BJ (cell line): Measurements from ENCODE around the gene RGS7. TPM values are rescaled to one million over a fixed set of nuclear protein-coding genes. Genes with fewer than 3 reads are reported as not detected.

Experiments
- CTCF ChIA-PET: fragments of 350-600 bp; formaldehyde crosslinking; extraction: SDS; loops from one replicate; lab custom pipeline; 2021; ENCODE audit warnings: antibody characterized with exemption, inconsistent platforms; lab: Yijun Ruan, JAX
- POLR2A ChIA-PET: fragments of 300-600 bp; sonication (Branson Sonifier 250); formaldehyde crosslinking; extraction: SDS; loops from one replicate; lab custom pipeline; 2021; ENCODE audit warnings: antibody characterized with exemption; lab: Charles Lee
- DNase-seq: peaks from one replicate; pipeline ENCODE4 v3.0.0-alpha.2; 2011; ENCODE audit warnings: low read depth
- H3K27me3 ChIP-seq: 2 replicates; pipeline ENCODE4 v1.6.0; 2011; ENCODE audit warnings: low read length; ENCODE audit not compliant: control insufficient read depth, insufficient read depth
- H3K36me3 ChIP-seq: 2 replicates; pipeline ENCODE4 v1.5.1; 2011; ENCODE audit warnings: low read length; ENCODE audit not compliant: control insufficient read depth, insufficient read depth
- H3K4me3 ChIP-seq: 2 replicates; pipeline ENCODE4 v1.5.1; 2011; ENCODE audit warnings: low read depth, mild to moderate bottlenecking, control low read depth, low read length
- CTCF ChIP-seq: IDR thresholded peaks from 2 replicates; pipeline ENCODE4 v1.5.1; 2011; ENCODE audit warnings: low read depth, mild to moderate bottlenecking, control low read depth, inconsistent platforms, low read length, moderate library complexity; ENCODE audit not compliant: insufficient read depth
- polyA plus RNA-seq: library from polyadenylated mRNA; depleted of rRNA; stranded (reverse); fragments of >200 nt; gene quantifications from 2 replicates; pipeline ENCODE4 v1.2.3, GENCODE V29; 2011

RGS7 gene
- polyA plus RNA-seq, 1 experiment = 0.93 TPM

GRCh38 chr1:240806200-240806745, 550.7 kb downstream of the RGS7 start:
- H3K27me3 ChIP-seq = no peaks in the 10 kb centered on the region
- CTCF ChIA-PET = interaction anchor here (1.6 kb wide), 1 partner anchor 16 kb away, joined by 6 read pairs; no protein-coding TSS in a partner anchor
- POLR2A ChIA-PET = no interaction called here

GRCh38 chr1:240804475-240804874, 552.5 kb downstream of the RGS7 start:
- Histone ChIP-seq H3K36me3 (no peaks in the 10 kb centered on the region), H3K27me3 (no peaks in the 10 kb centered on the region), H3K4me3 (no peak overlapping the region)
- no peak for DNase-seq
- ChIA-PET POLR2A (no interaction called here), CTCF (no interaction called here)
- TF ChIP-seq CTCF = no peak

More at GRCh38 chr1:240806200-240806745, 550.7 kb downstream of the RGS7 start:
- H3K4me3 ChIP-seq = no peak overlapping the region
- no peak for DNase-seq
- no peak for TF ChIP-seq CTCF
- H3K36me3 ChIP-seq = no peaks in the 10 kb centered on the region

- Histone ChIP-seq H3K36me3 (no peaks in the 10 kb centered on the region), H3K4me3 (no peak overlapping the region), H3K27me3 (no peaks in the 10 kb centered on the region)
- no peak for TF ChIP-seq CTCF
- CTCF ChIA-PET = no interaction called here
- POLR2A ChIA-PET = no interaction called here
- no peak for DNase-seq
Observed at GRCh38 chr1:240803151-240803550, 553.9 kb downstream of the RGS7 start.

GRCh38 chr1:240802271-240802670, 554.7 kb downstream of the RGS7 start:
- CTCF ChIA-PET = no interaction called here
- POLR2A ChIA-PET = no interaction called here
- Histone ChIP-seq H3K36me3 (no peaks in the 10 kb centered on the region), H3K27me3 (no peaks in the 10 kb centered on the region), H3K4me3 (no peak overlapping the region)
- TF ChIP-seq CTCF = no peak
- DNase-seq = no peak

GRCh38 chr1:240801442-240801841, 555.6 kb downstream of the RGS7 start:
- Histone ChIP-seq H3K36me3 (no peaks in the 10 kb centered on the region), H3K27me3 (no peaks in the 10 kb centered on the region), H3K4me3 (no peak overlapping the region)
- TF ChIP-seq CTCF = no peak
- no peak for DNase-seq
- ChIA-PET CTCF (no interaction called here), POLR2A (no interaction called here)
